RKO (cell line): Measurements from ENCODE around the gene TTC19.
A peak's percentile ranks its signal among the peaks of the same experiment; 100 is the strongest.
"Not testable (repeated sequence)": the region's sequence is repeated elsewhere in the genome, so short reads cannot be mapped to it uniquely, and the experiment has no call there.

Experiments used
- DNase-seq: peaks from one replicate; pipeline ENCODE4 v3.0.0-alpha.2; 2016; ENCODE audit warnings: low spot score

TTC19 gene

GRCh38 chr17:15973016-15973415, 26.6 kb upstream of the TTC19 start:
- no peak for DNase-seq

GRCh38 chr17:15973834-15974233, 25.8 kb upstream of the TTC19 start:
- no peak for DNase-seq

GRCh38 chr17:15977894-15978293, 21.7 kb upstream of the TTC19 start:
- DNase-seq: no peak

DNA sequence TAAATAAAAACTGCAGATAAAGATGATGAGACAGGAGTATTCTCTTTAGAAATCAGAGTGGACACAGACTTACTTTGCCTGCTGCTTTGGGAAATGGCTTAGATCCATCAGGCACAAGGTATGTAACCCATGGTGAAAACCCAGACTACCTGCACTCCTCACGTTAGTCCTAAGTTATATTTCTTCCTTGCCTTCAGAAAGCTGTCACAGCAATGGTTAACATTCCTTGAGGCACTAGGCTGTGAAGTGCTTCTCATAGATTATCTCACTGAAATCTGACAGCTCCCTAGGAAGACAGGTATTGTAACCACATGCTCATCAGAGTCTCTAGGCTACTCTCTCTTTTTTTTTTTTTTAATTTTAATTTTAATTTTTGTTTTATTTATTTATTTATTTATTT, 21.0 kb upstream of the TTC19 start:
- DNase-seq: no peak

- DNase-seq: not testable (repeated sequence)
Observed at GRCh38 chr17:15979013-15979412, 20.6 kb upstream of the TTC19 start.

GRCh38 chr17:15981208-15981607, 18.4 kb upstream of the TTC19 start:
- DNase-seq: no peak

GRCh38 chr17:15981646-15982580, 17.7 kb upstream of the TTC19 start:
- no peak for DNase-seq

GRCh38 chr17:15996322-15996721, 3.3 kb upstream of the TTC19 start:
- no peak for DNase-seq

DNA sequence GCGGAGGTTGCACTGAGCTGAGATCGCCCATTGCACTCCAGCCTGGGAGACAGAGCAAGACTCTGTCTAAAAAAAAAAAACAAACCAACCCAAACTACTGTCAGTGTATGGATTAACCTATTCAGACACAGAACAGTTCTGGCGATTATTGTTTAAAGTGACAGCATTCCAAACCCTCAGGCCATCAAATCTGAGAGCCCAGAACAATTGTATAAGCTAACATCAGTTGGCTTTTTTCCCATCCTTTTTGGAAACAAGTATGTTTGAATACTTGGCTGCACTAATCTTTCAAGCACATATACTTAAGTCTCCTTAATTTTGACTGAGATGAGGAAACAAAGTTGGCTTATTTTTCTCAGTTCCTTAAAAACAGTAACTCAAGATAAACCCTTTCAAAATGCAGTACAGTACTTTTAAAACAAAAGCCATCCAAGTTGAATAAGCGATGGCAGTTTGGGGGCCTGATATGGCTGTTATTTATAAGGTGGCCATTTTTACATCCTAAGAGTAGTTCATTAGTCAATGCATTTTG, 1.5 kb upstream of the TTC19 start:
- no peak for DNase-seq

- peak; percentile 47 for DNase-seq
Observed at GRCh38 chr17:15999974-16000827, 577 bp downstream of the TTC19 start.

DNA sequence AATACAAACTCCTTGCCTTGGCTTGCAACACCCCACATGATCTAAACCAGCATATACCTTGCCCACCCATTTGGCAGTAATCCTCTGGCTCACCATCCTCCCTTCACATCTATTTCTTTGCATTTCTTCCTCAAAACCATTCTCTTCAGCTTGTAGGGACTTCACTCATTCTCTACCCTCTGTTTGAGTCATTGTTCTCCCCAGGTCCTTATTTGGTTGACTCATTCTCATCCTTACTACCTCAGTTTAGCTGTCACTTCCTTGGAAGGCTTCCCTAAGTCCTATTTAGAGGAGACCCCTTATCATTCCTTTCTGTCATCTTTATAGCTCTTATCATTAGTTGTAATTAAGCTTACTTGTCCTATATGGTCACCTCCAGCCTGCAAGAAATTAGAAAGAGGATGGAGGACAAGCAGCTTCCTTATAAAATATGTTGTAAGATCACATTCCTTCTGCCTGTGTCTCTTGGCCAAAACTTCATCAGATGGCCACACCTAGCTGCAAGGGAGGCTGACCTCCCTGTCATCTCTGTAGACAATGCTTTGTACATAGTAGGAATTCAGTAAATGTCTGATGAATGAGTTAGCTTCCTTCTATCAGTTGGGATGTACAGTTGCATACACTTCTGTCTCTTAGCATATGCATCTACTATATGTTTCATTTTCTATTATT, 1.7 kb downstream of the TTC19 start:
- peak; percentile 34 for DNase-seq

DNA sequence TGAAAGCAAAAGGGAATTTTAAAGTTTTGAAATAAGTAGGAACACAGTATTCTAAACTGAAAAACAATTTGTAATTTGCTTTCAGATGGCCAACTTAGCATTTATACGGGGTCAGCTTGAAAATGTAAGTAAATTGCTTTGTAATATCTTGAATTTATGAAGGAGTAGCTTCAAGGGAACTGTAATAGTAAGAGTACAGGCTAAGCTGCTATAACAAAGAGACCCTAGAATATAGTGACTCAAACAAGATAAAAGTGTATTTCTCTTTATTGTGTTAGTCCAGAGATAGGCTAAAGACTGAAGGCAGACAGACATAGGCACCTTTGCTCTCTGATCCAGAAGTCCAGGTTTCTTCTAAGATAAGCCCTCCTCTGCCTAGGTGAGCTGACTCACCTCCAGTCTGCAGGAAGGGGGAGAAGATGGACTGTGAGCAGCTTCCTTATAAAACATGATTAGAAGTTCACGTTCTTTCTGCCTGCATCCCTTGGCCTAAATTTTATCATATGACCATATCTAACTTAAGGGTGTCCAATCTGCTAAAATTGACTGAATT, 3.2 kb downstream of the TTC19 start:
- DNase-seq: no peak

- no peak for DNase-seq
Observed at GRCh38 chr17:16003841-16004240, 4.2 kb downstream of the TTC19 start.

DNA sequence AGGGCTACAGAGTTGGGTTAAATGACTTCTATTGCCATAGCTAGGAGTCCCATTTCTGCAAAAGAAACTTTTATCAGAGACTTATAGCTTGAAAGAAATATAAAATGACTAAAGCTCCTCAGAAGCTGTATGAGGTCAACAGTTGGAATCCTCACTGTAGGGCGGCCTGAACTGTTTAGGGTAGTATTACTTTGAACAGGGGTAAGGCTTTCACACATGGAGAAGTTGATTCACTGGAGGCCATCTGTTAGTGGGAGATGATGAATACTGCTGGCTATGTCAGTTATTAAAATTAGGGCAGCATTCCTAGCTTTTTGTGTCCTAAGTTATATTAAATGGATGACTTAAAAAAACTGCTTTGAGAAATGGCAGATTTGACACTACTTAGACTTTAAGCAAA, 6.0 kb downstream of the TTC19 start:
- DNase-seq: no peak

- DNase-seq: no peak
Observed at GRCh38 chr17:16007439-16007838, 7.8 kb downstream of the TTC19 start.

DNA sequence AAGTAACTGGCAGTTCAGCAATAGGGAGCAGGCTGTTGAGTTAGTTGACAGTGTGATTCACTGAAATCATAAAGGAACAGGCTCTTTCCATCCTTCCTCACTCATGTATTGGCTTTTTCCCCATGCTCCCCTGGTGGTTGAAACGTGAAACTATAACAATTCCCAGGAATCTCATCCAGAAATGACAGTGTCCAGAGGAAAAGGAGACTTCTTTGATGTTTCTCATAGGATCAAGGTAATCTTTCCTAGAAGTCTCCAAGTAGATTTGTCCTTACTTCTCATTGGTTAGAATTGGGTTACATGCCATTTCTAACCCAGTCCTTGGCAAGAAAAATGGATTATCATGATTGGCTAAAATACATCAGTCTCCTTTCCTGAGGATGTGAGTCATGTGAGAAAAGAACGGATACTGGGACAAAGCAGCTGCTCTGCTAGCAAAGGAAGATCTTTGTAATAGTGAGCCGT, 14.4 kb downstream of the TTC19 start:
- DNase-seq: peak; percentile 92

DNA sequence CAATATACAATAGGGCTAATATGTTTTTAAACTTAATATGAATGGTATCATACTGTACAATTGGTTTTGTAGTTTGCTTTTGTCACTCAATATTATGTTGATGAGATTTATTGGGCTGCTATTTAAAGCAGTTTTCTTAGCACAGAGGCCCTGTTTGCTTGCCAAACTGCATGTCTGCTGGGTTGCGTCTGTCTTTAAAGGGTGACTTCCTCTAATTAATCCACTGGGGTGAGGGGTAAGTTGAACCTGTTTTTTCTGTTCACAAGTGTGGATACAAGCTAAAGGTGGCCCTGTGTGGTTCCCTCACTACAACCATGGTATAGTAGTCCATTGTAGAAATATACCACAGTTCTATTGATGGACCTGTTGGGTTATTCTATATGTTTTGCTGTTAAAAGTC, 19.7 kb downstream of the TTC19 start:
- no peak for DNase-seq

DNA sequence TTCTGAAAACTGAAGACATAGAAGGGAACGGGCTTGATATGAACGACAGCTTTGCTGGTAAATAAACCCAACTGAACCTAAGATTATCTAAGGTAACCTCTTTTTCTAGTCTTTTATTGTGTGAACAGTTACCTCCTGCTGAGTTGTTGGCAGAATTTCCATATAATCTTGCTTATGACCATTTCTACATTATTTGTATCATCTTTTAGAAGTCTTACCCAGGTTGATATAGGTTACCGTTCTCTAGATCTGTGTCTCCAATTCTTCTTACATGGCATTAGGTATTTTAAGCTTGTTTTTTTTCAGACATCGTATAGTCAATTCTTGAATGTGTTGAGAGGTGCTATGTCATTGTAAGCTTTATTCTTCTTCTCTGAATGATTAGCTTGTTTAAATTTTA, 24.3 kb downstream of the TTC19 start:
- no peak for DNase-seq

DNA sequence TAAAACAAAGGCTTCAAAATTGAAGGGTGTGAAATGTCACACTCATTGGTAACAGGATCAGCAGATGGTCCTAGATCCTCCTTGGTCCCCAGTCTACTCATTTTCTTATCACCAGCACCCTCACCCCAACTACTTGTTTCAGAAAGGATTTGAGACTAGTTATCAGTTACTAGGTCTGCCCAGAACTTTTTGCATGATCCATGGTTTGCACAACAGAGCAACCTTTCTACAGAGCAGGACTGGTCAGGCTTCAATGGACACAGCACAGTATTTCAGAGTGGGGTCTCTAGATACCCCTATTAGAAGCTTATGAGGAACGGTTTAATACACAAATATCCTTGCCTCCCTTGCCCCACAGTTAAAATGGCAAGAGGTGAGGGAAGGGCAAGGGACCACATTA, 25.6 kb downstream of the TTC19 start:
- no peak for DNase-seq

DNA sequence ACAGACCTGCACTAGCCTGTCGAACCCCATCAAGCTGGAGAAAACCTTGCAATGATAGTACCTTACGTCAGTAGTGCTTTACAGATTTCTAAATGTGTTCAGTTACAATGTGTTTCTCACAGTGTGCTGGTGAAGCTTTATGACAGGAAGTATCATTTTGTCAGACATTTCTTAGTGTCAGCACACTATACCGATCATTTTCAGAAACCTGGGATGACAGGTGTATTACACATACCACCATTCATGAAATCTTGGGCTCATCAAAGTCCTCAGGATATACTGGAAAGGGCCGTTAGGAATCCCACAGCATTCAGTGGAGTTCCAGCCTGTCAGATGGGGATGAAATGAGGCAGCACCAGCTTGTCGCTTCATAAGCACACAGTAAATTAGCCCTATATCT, 27.3 kb downstream of the TTC19 start:
- no peak for DNase-seq

GRCh38 chr17:16027708-16028584, 28.3 kb downstream of the TTC19 start:
- peak; percentile 98 for DNase-seq
